ENCODE results near the gene PPP2CA.
A peak's percentile ranks its signal among the peaks of the same experiment; 100 is the strongest.
"Not testable (repeated sequence)": the region's sequence is repeated elsewhere in the genome, so short reads cannot be mapped to it uniquely, and the experiment has no call there.

Gene PPP2CA

DNA sequence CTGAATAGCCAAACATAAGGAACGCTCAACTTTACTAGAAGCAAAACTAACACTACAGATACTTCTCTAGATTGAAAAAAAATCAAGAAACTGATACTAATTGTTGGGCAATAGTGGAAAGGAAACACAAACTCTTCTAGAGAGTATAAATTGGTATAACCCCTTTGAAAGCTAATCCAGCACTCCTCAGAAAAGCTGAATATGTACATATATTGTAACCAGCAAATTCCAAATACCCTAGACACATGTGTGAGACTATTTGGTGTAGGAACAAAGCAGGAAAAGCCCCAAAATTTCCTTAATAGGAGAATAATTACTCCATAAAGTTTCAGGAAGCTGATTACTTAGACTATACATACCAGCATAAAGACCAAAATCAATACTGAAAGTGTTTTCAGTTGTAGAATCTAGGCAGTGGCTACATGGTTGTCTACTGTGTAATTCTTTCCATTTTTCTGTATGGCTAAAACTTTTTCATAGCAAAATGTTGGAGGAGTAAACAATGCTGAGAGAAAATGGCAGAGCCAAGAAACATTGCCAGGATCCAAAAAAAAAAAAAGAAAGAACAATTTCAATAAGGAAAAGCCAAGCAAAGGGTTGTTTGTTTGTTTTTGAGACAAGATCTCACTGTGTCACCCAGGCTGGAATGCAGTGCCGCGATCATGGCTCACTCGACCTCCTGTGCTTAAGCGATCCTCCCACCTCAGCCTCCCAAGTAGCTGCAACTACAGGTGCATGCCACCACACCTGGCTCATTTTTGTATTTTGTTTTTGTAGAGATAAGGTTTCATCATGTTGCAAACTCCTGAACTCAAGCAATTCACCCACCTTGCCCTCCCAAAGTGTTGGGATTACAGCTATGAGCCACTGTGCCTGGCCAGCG lies 64.1 kb downstream of the PPP2CA start:
- DNase-seq = no peak
- TF ChIP-seq POLR2A (IDR thresholded peaks at IDR 0.05; ENCODE audit: low read length) (no peak), GATA1 (IDR thresholded peaks at IDR 0.05; ENCODE audit: low read depth, low read length) (no peak)

GRCh38 chr5:134153657-134154056 lies 72.2 kb downstream of the PPP2CA start:
- peak in 1 of 2 experiments; percentile 32 for DNase-seq
- no peak for TF ChIP-seq POLR2A (IDR thresholded peaks at IDR 0.05; ENCODE audit: low read length)
- no peak for TF ChIP-seq GATA1 (IDR thresholded peaks at IDR 0.05; ENCODE audit: low read depth, low read length)

DNA sequence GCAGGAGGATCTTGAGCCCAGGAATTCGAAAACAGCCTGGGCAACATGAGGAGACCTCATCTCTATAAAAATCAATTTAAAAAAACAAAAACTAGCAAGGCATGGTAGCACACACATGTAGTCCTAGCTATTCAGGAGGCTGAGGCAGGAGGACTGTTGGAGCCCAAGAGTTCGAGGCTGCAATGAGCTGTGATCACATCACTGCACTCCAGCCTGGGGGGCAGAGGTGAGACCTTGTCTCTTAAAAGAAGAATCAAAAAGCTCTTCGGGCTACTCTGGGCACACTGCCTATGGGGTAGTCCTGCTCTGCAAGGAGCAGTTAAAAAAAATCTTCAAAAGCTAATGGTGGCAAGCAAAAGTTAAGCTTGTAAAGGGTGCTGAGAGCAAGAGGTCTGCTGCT lies 72.6 kb downstream of the PPP2CA start:
- no peak for TF ChIP-seq GATA1 (IDR thresholded peaks at IDR 0.05; ENCODE audit: low read depth, low read length)
- no peak for TF ChIP-seq POLR2A (IDR thresholded peaks at IDR 0.05; ENCODE audit: low read length)
- no peak for DNase-seq

DNA sequence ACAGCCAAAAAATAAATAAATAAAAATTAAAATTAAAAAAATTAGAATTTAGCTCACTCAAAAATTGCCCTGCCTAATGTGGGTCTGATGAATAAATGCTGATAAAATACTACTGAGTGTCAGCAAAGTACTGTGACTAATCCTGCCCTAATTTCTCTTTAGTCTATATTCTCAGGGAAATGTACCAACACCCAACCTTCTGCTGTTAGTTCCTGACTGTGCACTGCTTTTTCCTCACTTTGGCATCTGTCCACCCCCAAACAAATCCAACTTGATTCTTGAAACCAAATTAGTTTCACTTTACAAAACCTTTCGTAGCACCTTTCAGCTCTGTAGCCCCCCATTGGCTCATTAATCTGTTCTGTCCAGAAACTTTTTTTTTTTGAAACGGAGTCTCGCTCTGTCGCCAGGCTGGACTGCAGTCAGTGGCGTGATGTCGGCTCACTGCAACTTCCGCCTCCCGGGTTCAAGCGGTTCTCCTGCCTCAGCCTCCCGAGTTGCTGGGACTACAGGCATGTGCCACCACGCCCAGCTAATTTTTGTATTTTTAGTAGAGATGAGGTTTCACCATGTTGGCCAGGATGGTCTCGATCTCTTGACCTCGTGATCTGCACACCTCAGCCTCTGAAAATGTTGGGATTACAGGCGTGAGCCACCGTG lies 73.6 kb downstream of the PPP2CA start:
- DNase-seq = not testable (repeated sequence)

- DNase-seq = no peak
- no peak for TF ChIP-seq GATA1 (IDR thresholded peaks at IDR 0.05; ENCODE audit: low read depth, low read length)
- TF ChIP-seq POLR2A (IDR thresholded peaks at IDR 0.05; ENCODE audit: low read length) = no peak
Observed at GRCh38 chr5:134151723-134152122, 74.2 kb downstream of the PPP2CA start.

DNA sequence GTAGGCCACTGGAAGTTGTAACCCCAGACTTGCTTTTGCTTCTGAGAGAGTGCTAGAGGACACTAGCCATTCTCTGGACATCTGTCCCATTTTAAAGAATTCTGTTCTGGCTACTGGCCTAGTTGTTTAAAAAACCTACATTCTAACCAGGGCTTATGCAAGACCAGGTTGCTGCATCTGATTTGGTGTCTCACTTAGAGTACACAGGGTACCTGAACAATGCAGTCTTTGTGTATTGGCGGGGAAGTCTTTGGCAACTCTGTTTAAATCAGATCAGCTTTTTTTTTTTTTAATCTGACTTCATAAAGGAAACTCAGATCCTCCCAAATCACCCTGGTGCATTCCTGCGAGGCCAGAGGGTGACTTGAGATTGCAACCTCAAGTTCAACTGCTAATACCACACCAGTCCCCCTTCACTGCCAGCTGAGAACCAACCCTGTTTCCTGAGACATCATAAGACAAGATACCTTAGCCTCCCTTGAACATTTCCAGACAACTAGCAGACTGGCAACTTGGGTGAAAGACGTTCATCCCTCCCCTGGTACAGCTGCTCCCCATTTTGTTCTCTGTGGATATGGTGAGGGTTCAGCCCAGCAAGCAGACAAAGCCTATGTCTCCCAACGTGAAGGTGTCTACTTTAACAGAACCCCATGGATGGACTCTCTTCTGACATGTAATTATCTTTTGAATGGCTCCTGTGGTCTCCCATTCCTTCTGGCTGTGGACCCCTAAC lies 76.1 kb downstream of the PPP2CA start:
- TF ChIP-seq POLR2A (IDR thresholded peaks at IDR 0.05; ENCODE audit: low read length) (no peak), GATA1 (IDR thresholded peaks at IDR 0.05; ENCODE audit: low read depth, low read length) (no peak)
- no peak for DNase-seq

DNA sequence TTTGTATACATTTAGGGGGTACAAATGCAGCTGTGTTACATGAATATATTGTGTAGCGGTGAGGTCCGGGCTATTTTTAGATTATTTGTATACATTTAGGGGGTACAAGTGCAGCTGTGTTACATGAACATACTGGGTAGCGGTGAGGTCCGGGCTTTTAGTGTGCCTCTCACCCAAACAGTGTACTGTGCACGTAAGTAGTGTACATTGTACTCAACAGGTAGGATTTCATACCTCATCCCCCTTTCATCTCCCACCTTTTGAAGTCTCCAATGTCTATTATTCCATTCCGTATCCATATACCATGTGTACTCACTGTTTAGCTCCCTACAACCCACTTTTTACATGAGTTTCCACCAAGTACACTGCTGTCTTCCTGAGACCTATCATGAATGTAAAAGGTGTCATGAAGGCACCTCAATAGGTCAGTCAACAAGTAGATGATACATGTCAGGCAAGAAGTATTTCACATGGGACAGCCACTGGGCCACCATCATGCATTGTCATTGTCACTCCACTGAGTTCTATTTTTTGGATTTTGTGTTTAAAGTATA lies 76.8 kb downstream of the PPP2CA start:
- DNase-seq = no peak
- TF ChIP-seq POLR2A (IDR thresholded peaks at IDR 0.05; ENCODE audit: low read length) (no peak), GATA1 (IDR thresholded peaks at IDR 0.05; ENCODE audit: low read depth, low read length) (no peak)

GRCh38 chr5:134148316-134148715 lies 77.6 kb downstream of the PPP2CA start:
- DNase-seq = no peak
- TF ChIP-seq POLR2A (IDR thresholded peaks at IDR 0.05; ENCODE audit: low read length) (no peak), GATA1 (IDR thresholded peaks at IDR 0.05; ENCODE audit: low read depth, low read length) (no peak)

GRCh38 chr5:134146651-134147518 lies 79.0 kb downstream of the PPP2CA start:
- TF ChIP-seq POLR2A (IDR thresholded peaks at IDR 0.05; ENCODE audit: low read length) (no peak), GATA1 (IDR thresholded peaks at IDR 0.05; ENCODE audit: low read depth, low read length) (no peak)
- DNase-seq = no peak

GRCh38 chr5:134145779-134146581 lies 79.9 kb downstream of the PPP2CA start:
- no peak for TF ChIP-seq POLR2A (IDR thresholded peaks at IDR 0.05; ENCODE audit: low read length)
- TF ChIP-seq GATA1 (IDR thresholded peaks at IDR 0.05; ENCODE audit: low read depth, low read length) = no peak
- peak; percentile 74 to 87 for DNase-seq

GRCh38 chr5:134145041-134145757 lies 80.7 kb downstream of the PPP2CA start:
- DNase-seq = no peak
- TF ChIP-seq GATA1 (IDR thresholded peaks at IDR 0.05; ENCODE audit: low read depth, low read length) (no peak), POLR2A (IDR thresholded peaks at IDR 0.05; ENCODE audit: low read length) (no peak)
